ENCODE data around the gene SCARF2. TPM values are rescaled to one million over a fixed set of nuclear protein-coding genes. Genes with fewer than 3 reads are reported as not detected.
A peak's percentile ranks its signal among the peaks of the same experiment; 100 is the strongest.
"Not testable (repeated sequence)": the region's sequence is repeated elsewhere in the genome, so short reads cannot be mapped to it uniquely, and the experiment has no call there.

Gene SCARF2
- total and polyA plus RNA-seq, 2 donors (not counting 1 experiment from before 2014, with no cell fraction given) = 8.1 to 14.5 TPM

DNA sequence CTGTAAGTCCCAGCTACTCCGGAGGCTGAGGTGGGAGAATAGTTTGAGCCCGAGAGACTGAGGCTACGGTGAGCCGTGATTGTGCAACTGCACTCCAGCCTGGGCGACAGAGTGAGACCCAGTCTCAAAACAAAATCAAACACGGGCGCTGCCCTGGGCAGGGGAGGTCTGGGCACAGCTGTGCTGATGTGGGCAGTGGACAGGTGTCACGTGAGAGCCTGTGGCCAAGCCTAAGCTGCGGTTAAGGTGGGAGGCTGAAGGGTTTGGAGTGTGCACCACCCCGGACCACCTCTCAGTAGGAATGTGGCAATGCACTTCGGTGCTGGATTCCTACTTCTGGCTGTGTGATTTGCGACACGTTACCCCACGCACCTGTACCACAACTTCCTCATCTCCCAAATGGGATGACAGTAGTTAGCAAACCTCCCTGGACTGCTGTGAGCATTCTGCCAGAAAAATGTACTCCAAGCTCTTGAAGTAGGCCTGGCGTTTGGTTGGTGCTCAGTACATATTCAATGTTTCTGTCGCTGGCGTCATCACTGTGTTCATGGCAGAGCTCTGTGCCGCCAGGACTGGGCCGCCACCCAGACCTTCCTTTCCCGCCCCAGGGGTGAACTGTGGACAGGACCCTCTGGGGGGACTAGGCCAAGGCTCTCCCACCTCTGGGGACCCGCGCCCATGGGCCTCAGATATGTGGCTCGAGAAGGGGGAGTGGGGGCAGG is 44.5 kb downstream of the SCARF2 start:
- Histone ChIP-seq H3K27ac (ENCODE audit: insufficient read depth, low read length) (no peak overlapping the region), H3K9ac (ENCODE audit: insufficient read depth, low read length) (peak overlapping the region; percentile 68)

GRCh38 chr22:20392365-20392881 is 45.2 kb downstream of the SCARF2 start:
- H3K27ac ChIP-seq (ENCODE audit: insufficient read depth, low read length); H4K20me1 ChIP-seq (ENCODE audit: control insufficient read depth, extremely low read depth, insufficient read depth, low read length); DNase-seq (ENCODE audit: low read depth in 2 of 2); H3K4me3 ChIP-seq (replicated peaks in 1 of 4; ENCODE audit: control extremely low read depth in 1 of 4, insufficient read depth in 1 of 4, low read depth in 3 of 4, low read length in 4 of 4); H3K36me3 ChIP-seq (ENCODE audit: control insufficient read depth, insufficient read depth, low read length); H2AFZ ChIP-seq (ENCODE audit: low read length); H3K4me2 ChIP-seq (ENCODE audit: extremely low read depth, insufficient read depth, low read length); H3K79me2 ChIP-seq (ENCODE audit: control insufficient read depth, insufficient read depth, low read length); H3K27me3 ChIP-seq (ENCODE audit: control insufficient read depth, insufficient read depth, low read length); H3K9ac ChIP-seq (ENCODE audit: insufficient read depth, low read length); H3K4me1 ChIP-seq (ENCODE audit: control insufficient read depth, extremely low read depth, insufficient read depth, low read length); H3K9me3 ChIP-seq (ENCODE audit: control insufficient read depth, insufficient read depth, low read depth, low read length): not testable (repeated sequence)

More for the DNA sequence above, 44.5 kb downstream of the SCARF2 start:
- Histone ChIP-seq H2AFZ (ENCODE audit: low read length) (peak overlapping the region; percentile 98), H3K4me3 (replicated peaks in 1 of 4; ENCODE audit: control extremely low read depth in 1 of 4, insufficient read depth in 1 of 4, low read depth in 3 of 4, low read length in 4 of 4) (peak overlapping the region in 3 of 4 experiments; percentile 66 to 78 (median 74)), H3K4me1 (ENCODE audit: control insufficient read depth, extremely low read depth, insufficient read depth, low read length) (no peaks in the 10 kb centered on the region), H3K79me2 (ENCODE audit: control insufficient read depth, insufficient read depth, low read length) (peaks cover 3% of the 10 kb centered on the region), H3K36me3 (ENCODE audit: control insufficient read depth, insufficient read depth, low read length) (no peaks in the 10 kb centered on the region), H3K27me3 (ENCODE audit: control insufficient read depth, insufficient read depth, low read length) (peaks cover 3% of the 10 kb centered on the region), H4K20me1 (ENCODE audit: control insufficient read depth, extremely low read depth, insufficient read depth, low read length) (no peaks in the 10 kb centered on the region), H3K9me3 (ENCODE audit: control insufficient read depth, insufficient read depth, low read depth, low read length) (no peaks in the 10 kb centered on the region), H3K4me2 (ENCODE audit: extremely low read depth, insufficient read depth, low read length) (peak overlapping the region; percentile 79)
- DNase-seq (ENCODE audit: low read depth in 2 of 2) = no peak
- TF ChIP-seq, protein P1, sequence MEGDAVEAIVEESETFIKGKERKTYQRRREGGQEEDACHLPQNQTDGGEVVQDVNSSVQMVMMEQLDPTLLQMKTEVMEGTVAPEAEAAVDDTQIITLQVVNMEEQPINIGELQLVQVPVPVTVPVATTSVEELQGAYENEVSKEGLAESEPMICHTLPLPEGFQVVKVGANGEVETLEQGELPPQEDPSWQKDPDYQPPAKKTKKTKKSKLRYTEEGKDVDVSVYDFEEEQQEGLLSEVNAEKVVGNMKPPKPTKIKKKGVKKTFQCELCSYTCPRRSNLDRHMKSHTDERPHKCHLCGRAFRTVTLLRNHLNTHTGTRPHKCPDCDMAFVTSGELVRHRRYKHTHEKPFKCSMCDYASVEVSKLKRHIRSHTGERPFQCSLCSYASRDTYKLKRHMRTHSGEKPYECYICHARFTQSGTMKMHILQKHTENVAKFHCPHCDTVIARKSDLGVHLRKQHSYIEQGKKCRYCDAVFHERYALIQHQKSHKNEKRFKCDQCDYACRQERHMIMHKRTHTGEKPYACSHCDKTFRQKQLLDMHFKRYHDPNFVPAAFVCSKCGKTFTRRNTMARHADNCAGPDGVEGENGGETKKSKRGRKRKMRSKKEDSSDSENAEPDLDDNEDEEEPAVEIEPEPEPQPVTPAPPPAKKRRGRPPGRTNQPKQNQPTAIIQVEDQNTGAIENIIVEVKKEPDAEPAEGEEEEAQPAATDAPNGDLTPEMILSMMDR (conservative IDR thresholded peaks at IDR 0.05 in 1 of 2, IDR thresholded peaks at IDR 0.05 in 1 of 2; ENCODE audit: low read depth in 1 of 2, low read length in 2 of 2) = no peak
- no peak for TF ChIP-seq EZH2 (IDR thresholded peaks at IDR 0.05; ENCODE audit: low read length, missing control alignments)

GRCh38 chr22:20391222-20391621 is 46.4 kb downstream of the SCARF2 start:
- H3K4me3 ChIP-seq (replicated peaks in 1 of 4; ENCODE audit: control extremely low read depth in 1 of 4, insufficient read depth in 1 of 4, low read depth in 3 of 4, low read length in 4 of 4) = no peak overlapping the region
- no peak for DNase-seq (ENCODE audit: low read depth in 2 of 2)
- no peaks in the 10 kb centered on the region for H3K4me1 ChIP-seq (ENCODE audit: control insufficient read depth, extremely low read depth, insufficient read depth, low read length)
- H2AFZ ChIP-seq (ENCODE audit: low read length) = no peak overlapping the region
- no peak overlapping the region for H3K9ac ChIP-seq (ENCODE audit: insufficient read depth, low read length)
- no peak overlapping the region for H3K4me2 ChIP-seq (ENCODE audit: extremely low read depth, insufficient read depth, low read length)
- no peak overlapping the region for H3K27ac ChIP-seq (ENCODE audit: insufficient read depth, low read length)
- H3K79me2 ChIP-seq (ENCODE audit: control insufficient read depth, insufficient read depth, low read length) = peaks cover 3% of the 10 kb centered on the region
- no peaks in the 10 kb centered on the region for H4K20me1 ChIP-seq (ENCODE audit: control insufficient read depth, extremely low read depth, insufficient read depth, low read length)
- no peak for TF ChIP-seq EZH2 (IDR thresholded peaks at IDR 0.05; ENCODE audit: low read length, missing control alignments)
- TF ChIP-seq, protein P1 (conservative IDR thresholded peaks at IDR 0.05 in 1 of 2, IDR thresholded peaks at IDR 0.05 in 1 of 2; ENCODE audit: low read depth in 1 of 2, low read length in 2 of 2) = no peak
- no peaks in the 10 kb centered on the region for H3K9me3 ChIP-seq (ENCODE audit: control insufficient read depth, insufficient read depth, low read depth, low read length)
- H3K27me3 ChIP-seq (ENCODE audit: control insufficient read depth, insufficient read depth, low read length) = peaks cover 3% of the 10 kb centered on the region
- no peaks in the 10 kb centered on the region for H3K36me3 ChIP-seq (ENCODE audit: control insufficient read depth, insufficient read depth, low read length)
